GM23248 (cell line): Measurements from ENCODE around the gene SIGLEC12. TPM values are rescaled to one million over a fixed set of nuclear protein-coding genes. Genes with fewer than 3 reads are reported as not detected.

Experiments used
- DNase-seq: peaks from one replicate; pipeline ENCODE4 v3.0.0-alpha.2; 2015
- H2AFZ ChIP-seq: fragments of 200-600 bp; sonication (generic); 2 replicates; pipeline ENCODE4 v1.6.1; 2016; ENCODE audit warnings: antibody characterized with exemption
- H3F3A ChIP-seq: fragments of 200-600 bp; sonication (generic); 2 replicates; pipeline ENCODE4 v1.6.1; 2016; ENCODE audit warnings: mild to moderate bottlenecking, antibody characterized with exemption, mixed run types; ENCODE audit not compliant: insufficient read depth
- H3K27ac ChIP-seq: fragments of 200-600 bp; sonication (generic); 2 replicates; pipeline ENCODE4 v1.5.1; 2016; ENCODE audit warnings: mild to moderate bottlenecking
- H3K27me3 ChIP-seq: fragments of 200-600 bp; sonication (generic); replicated peaks from 2 replicates; pipeline ENCODE4 v1.6.1; 2016; ENCODE audit warnings: mild to moderate bottlenecking; ENCODE audit not compliant: insufficient read depth
- H3K36me3 ChIP-seq: fragments of 200-600 bp; sonication (generic); 2 replicates; pipeline ENCODE4 v1.6.1; 2016; ENCODE audit warnings: low read depth, mild to moderate bottlenecking
- H3K4me1 ChIP-seq: fragments of 200-600 bp; sonication (generic); 2 replicates; pipeline ENCODE4 v1.6.1; 2016; ENCODE audit warnings: mild to moderate bottlenecking; ENCODE audit not compliant: insufficient read depth
- H3K4me2 ChIP-seq: fragments of 200-600 bp; sonication (generic); one replicate; pipeline ENCODE4 v1.6.1; 2016; ENCODE audit warnings: mild to moderate bottlenecking; ENCODE audit not compliant: unreplicated experiment
- H3K4me3 ChIP-seq: fragments of 200-600 bp; sonication (generic); 2 replicates; pipeline ENCODE4 v1.5.1; 2016; ENCODE audit warnings: mild to moderate bottlenecking
- H3K79me2 ChIP-seq: fragments of 200-600 bp; sonication (generic); 2 replicates; pipeline ENCODE4 v1.6.1; 2016; ENCODE audit warnings: mild to moderate bottlenecking; ENCODE audit not compliant: insufficient read depth
- H3K9ac ChIP-seq: fragments of 200-600 bp; sonication (generic); 2 replicates; pipeline ENCODE4 v1.6.1; 2016; ENCODE audit warnings: mild to moderate bottlenecking
- H3K9me2 ChIP-seq: fragments of 200-600 bp; sonication (generic); 2 replicates; pipeline ENCODE4 v1.6.1; 2016; ENCODE audit warnings: mixed run types, mild to moderate bottlenecking, moderate library complexity; ENCODE audit not compliant: insufficient read depth
- H3K9me3 ChIP-seq: fragments of 200-600 bp; sonication (generic); one replicate; pipeline ENCODE4 v1.6.1; 2017; ENCODE audit warnings: low read depth
- H4K20me1 ChIP-seq: fragments of 200-600 bp; sonication (generic); 2 replicates; pipeline ENCODE4 v1.6.0; 2016; ENCODE audit not compliant: insufficient read depth
- EZH2 ChIP-seq: fragments of 200-600 bp; sonication (generic); IDR thresholded peaks from 2 replicates; pipeline ENCODE4 v1.6.1; 2018; ENCODE audit warnings: antibody characterized with exemption, mild to moderate bottlenecking; ENCODE audit not compliant: insufficient read depth, poor library complexity, severe bottlenecking
- EZH2phosphoT487 ChIP-seq: fragments of 200-600 bp; sonication (generic); IDR thresholded peaks from 2 replicates; pipeline ENCODE4 v1.6.1; 2018; ENCODE audit warnings: antibody characterized with exemption, moderate library complexity, mild to moderate bottlenecking, low read depth; ENCODE audit not compliant: insufficient read depth
- WGBS, 2 experiments: methylation state at CpG; one replicate each; pipeline ENCODE4 v1.1.6; 2015 to 2017; ENCODE audit warnings: low lambda C conversion rate in 2 of 2, low coverage in 1 of 2; ENCODE audit errors: missing lambda C conversion rate in 2 of 2; 5-methylcytosine and 5-hydroxymethylcytosine counted together
- in situ Hi-C: fragments of 300-500 bp; cut with MboI; formaldehyde crosslinking; loops from 2 replicates; pipeline ENCODE4 v1.15.0; 2020
- polyA plus RNA-seq: library from polyadenylated mRNA; unstranded; fragments of >200 nt; fragmentation: Nextera tagmentation; extraction: Ambion mirVana; gene quantifications from 2 replicates; pipeline ENCODE4 v1.2.1, GENCODE V29; 2016
- total RNA-seq: library from RNA; depleted of rRNA; stranded (reverse); fragments of >200 nt; shearing (Covaris generic); gene quantifications from 2 replicates; pipeline ENCODE4 v1.2.3, GENCODE V29; 2014; rRNA removed

SIGLEC12 gene
- total RNA-seq (not detected in 2 replicates), polyA plus RNA-seq (not detected in 2 replicates)

GRCh38 chr19:51501594-51502263 is at the start of gene SIGLEC12:
SIGLEC12 (minus strand) TSS chr19:51501800; CDS start chr19:51501733, 67 bp downstream.
- H3K27me3 ChIP-seq, result no peaks in the 10 kb centered on the region
- H3F3A ChIP-seq, result no peaks in the 10 kb centered on the region
- H2AFZ ChIP-seq, result no peak within 1 kb of the TSS
- H3K79me2 ChIP-seq, result no peaks in the 10 kb centered on the region
- 32 to 34% methylated on average over 12 of the region's 12 CpGs for WGBS, 2 experiments
- no peaks in the 10 kb centered on the region for H3K9me2 ChIP-seq
- DNase-seq, result no peak
- no peaks in the 10 kb centered on the region for H4K20me1 ChIP-seq
- no peak within 1 kb of the TSS for H3K4me3 ChIP-seq
- no peak within 1 kb of the TSS for H3K27ac ChIP-seq
- in situ Hi-C loops, result no loop called here
- no peak within 1 kb of the TSS for H3K9ac ChIP-seq
- no peaks in the 10 kb centered on the region for H3K4me1 ChIP-seq
- no peaks in the 10 kb centered on the region for H3K9me3 ChIP-seq
- no peaks in the 10 kb centered on the region for H3K36me3 ChIP-seq
- TF ChIP-seq EZH2 (no peak), EZH2phosphoT487 (no peak)
- no peak within 1 kb of the TSS for H3K4me2 ChIP-seq

- Histone ChIP-seq H3K27ac (no peak overlapping the region), H3F3A (no peaks in the 10 kb centered on the region), H2AFZ (no peak overlapping the region), H3K27me3 (no peaks in the 10 kb centered on the region), H3K4me1 (no peaks in the 10 kb centered on the region), H3K9me3 (no peaks in the 10 kb centered on the region), H3K79me2 (no peaks in the 10 kb centered on the region), H4K20me1 (no peaks in the 10 kb centered on the region), H3K9ac (no peak overlapping the region), H3K36me3 (no peaks in the 10 kb centered on the region), H3K4me2 (no peak overlapping the region), H3K4me3 (no peak overlapping the region), H3K9me2 (no peaks in the 10 kb centered on the region)
- DNase-seq, result no peak
- 53 to 55% methylated on average over 20 of the region's 20 CpGs for WGBS, 2 experiments
- no peak for TF ChIP-seq EZH2
- in situ Hi-C loops, result no loop called here
These were observed 49.5 kb upstream of the SIGLEC12 start for GRCh38 chr19:51550848-51551672.

GRCh38 chr19:51549533-51550324 is 48.1 kb upstream of the SIGLEC12 start:
- H3K36me3 ChIP-seq, result no peaks in the 10 kb centered on the region
- no peak overlapping the region for H3K9ac ChIP-seq
- no peaks in the 10 kb centered on the region for H4K20me1 ChIP-seq
- in situ Hi-C loops, result no loop called here
- no peaks in the 10 kb centered on the region for H3K4me1 ChIP-seq
- H3K9me2 ChIP-seq, result no peaks in the 10 kb centered on the region
- no peak for DNase-seq
- no peaks in the 10 kb centered on the region for H3K9me3 ChIP-seq
- TF ChIP-seq EZH2 (no peak), EZH2phosphoT487 (no peak)
- no peaks in the 10 kb centered on the region for H3K79me2 ChIP-seq
- H3K4me3 ChIP-seq, result no peak overlapping the region
- no peaks in the 10 kb centered on the region for H3F3A ChIP-seq
- H3K27ac ChIP-seq, result no peak overlapping the region
- 40 to 41% methylated on average over 8 of the region's 8 CpGs for WGBS, 2 experiments
- H2AFZ ChIP-seq, result no peak overlapping the region
- H3K4me2 ChIP-seq, result no peak overlapping the region
- H3K27me3 ChIP-seq, result no peaks in the 10 kb centered on the region; the same call in 1 of the 2 replicates

- H3K4me3 ChIP-seq, result no peak overlapping the region
- H3K4me2 ChIP-seq, result no peak overlapping the region
- TF ChIP-seq EZH2phosphoT487 (no peak), EZH2 (no peak)
- H3K9me3 ChIP-seq, result no peaks in the 10 kb centered on the region
- no peaks in the 10 kb centered on the region; the same call in 1 of the 2 replicates for H3K27me3 ChIP-seq
- H3K4me1 ChIP-seq, result no peaks in the 10 kb centered on the region
- DNase-seq, result no peak
- no peak overlapping the region for H3K9ac ChIP-seq
- H3K27ac ChIP-seq, result no peak overlapping the region
- H2AFZ ChIP-seq, result no peak overlapping the region
- H3K9me2 ChIP-seq, result no peaks in the 10 kb centered on the region
- in situ Hi-C loops, result no loop called here
- H3K79me2 ChIP-seq, result no peaks in the 10 kb centered on the region
- WGBS, 2 experiments, result 15 to 24% methylated on average over 4 of the region's 4 CpGs
- no peaks in the 10 kb centered on the region for H3F3A ChIP-seq
- no peaks in the 10 kb centered on the region for H4K20me1 ChIP-seq
- no peaks in the 10 kb centered on the region for H3K36me3 ChIP-seq
These were observed 47.3 kb upstream of the SIGLEC12 start for GRCh38 chr19:51548891-51549305.
